Small intestine (tissue), 7 donors: ENCODE measurements around the gene EVA1C. TPM values are rescaled to one million over a fixed set of nuclear protein-coding genes. Genes with fewer than 3 reads are reported as not detected.
A peak's percentile ranks its signal among the peaks of the same experiment; 100 is the strongest.

Experiments used
- DNase-seq, 2 donors: peaks; one replicate each; pipeline versions ENCODE4 v3.0.0 to v3.0.0-alpha.2; 2013
- FAIRE-seq: peaks from 2 replicates; lab custom pipeline; 2012; peaks lifted over from hg19 to GRCh38; lab: Jason Lieb, UNC
- H3K27ac ChIP-seq, 3 donors: one replicate each; pipeline ENCODE4 v1.5.1; 2013; ENCODE audit warnings: low read length in 2 of 3, mild to moderate bottlenecking in 2 of 3, control low read depth in 1 of 3, inconsistent platforms in 1 of 3, low read depth in 1 of 3, moderate library complexity in 1 of 3
- H3K27me3 ChIP-seq, 3 donors: one replicate each; pipeline ENCODE4 v1.6.1; 2013; ENCODE audit warnings: low read length in 3 of 3, inconsistent platforms in 1 of 3; ENCODE audit not compliant: control insufficient read depth in 3 of 3, insufficient read depth in 3 of 3
- H3K36me3 ChIP-seq, 3 donors: one replicate each; pipeline ENCODE4 v1.6.1; 2013; ENCODE audit warnings: low read length in 3 of 3, inconsistent platforms in 1 of 3, low read depth in 1 of 3, mild to moderate bottlenecking in 1 of 3, moderate library complexity in 1 of 3; ENCODE audit not compliant: control insufficient read depth in 3 of 3, insufficient read depth in 2 of 3
- H3K4me1 ChIP-seq, 3 donors: one replicate each; pipeline ENCODE4 v1.6.1; 2013; ENCODE audit warnings: low read length in 2 of 3, inconsistent platforms in 1 of 3, low read depth in 1 of 3, mild to moderate bottlenecking in 1 of 3, moderate library complexity in 1 of 3; ENCODE audit not compliant: control insufficient read depth in 3 of 3, insufficient read depth in 2 of 3
- H3K4me3 ChIP-seq, 3 donors: one replicate each; pipeline ENCODE4 v1.5.1; 2013; ENCODE audit warnings: low read length in 3 of 3, control low read depth in 1 of 3, inconsistent platforms in 1 of 3, low read depth in 1 of 3, mild to moderate bottlenecking in 1 of 3, moderate library complexity in 1 of 3
- H3K9me3 ChIP-seq, 2 donors: one replicate each; pipeline ENCODE4 v1.6.1; 2013; ENCODE audit warnings: low read depth in 1 of 2, low read length in 1 of 2; ENCODE audit not compliant: control insufficient read depth in 2 of 2, insufficient read depth in 1 of 2
- WGBS, 3 donors: extraction: QIAGEN DNeasy Blood & Tissue Kit; methylation state at CpG; one replicate each; pipeline ENCODE4 v1.1.7; 2013; 5-methylcytosine and 5-hydroxymethylcytosine counted together
- polyA plus RNA-seq, 4 donors: library from polyadenylated mRNA; stranded (reverse) in 3 of 4; unstranded in 1 of 4; fragments of 200-250 nt in 3 of 4; fragments of 120-200 nt in 1 of 4; gene quantifications; one replicate each; pipeline versions ENCODE4 v1.2.1 to v1.2.3, GENCODE V29; 2013
- donor health status: healthy with polysubstance abuse.
- donor health status: control.
- donor health status: control.
- donor health status: Bipolar disorder and iron deficiency.
- donor health status: healthy.

The EVA1C gene
- polyA plus RNA-seq, 4 donors = 0.58 to 33.5 (median 16.1) TPM

DNA sequence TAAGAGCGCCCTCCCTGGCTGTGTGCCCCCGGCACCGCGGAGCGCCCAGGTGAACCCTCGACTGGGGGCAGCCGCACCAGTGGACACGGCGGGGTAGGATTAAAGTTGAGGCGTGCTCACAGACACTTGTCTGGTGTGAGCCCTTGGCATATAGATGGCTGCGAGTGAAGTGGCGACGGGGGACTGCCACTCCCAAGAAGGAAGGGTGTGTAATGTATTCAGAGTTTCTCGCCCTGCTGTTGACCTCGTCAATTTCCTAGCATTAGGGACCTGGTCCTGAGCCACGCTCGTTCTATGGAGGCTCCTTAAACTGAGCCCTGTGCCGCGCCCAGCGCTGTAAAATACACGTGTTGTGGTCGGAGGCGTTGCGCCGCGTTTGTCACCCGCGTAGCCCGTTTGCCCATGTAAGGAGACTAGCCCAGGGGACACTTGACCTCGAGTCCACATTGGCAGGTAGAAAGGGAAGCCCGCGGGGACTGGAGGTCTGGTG lies 554 bp downstream of the EVA1C start:
- WGBS, 3 donors = 8 to 14% (median 12%) methylated on average over 32 of the region's 32 CpGs
- no peaks in the 10 kb centered on the region for H3K9me3 ChIP-seq
- peaks cover 0 to 9% (median 0%) of the 10 kb centered on the region in 3 donors for H3K4me1 ChIP-seq
- no peaks in the 10 kb centered on the region for H3K36me3 ChIP-seq
- peak overlapping the region; percentile 22 to 80 (median 68) for H3K4me3 ChIP-seq
- peaks cover 0 to 38% (median 0%) of the 10 kb centered on the region in 3 donors for H3K27me3 ChIP-seq
- H3K27ac ChIP-seq = peak overlapping the region in 2 of 3 donors; percentile 98 to 99
- peak; percentile 56 to 72 for DNase-seq
- no peak for FAIRE-seq

DNA sequence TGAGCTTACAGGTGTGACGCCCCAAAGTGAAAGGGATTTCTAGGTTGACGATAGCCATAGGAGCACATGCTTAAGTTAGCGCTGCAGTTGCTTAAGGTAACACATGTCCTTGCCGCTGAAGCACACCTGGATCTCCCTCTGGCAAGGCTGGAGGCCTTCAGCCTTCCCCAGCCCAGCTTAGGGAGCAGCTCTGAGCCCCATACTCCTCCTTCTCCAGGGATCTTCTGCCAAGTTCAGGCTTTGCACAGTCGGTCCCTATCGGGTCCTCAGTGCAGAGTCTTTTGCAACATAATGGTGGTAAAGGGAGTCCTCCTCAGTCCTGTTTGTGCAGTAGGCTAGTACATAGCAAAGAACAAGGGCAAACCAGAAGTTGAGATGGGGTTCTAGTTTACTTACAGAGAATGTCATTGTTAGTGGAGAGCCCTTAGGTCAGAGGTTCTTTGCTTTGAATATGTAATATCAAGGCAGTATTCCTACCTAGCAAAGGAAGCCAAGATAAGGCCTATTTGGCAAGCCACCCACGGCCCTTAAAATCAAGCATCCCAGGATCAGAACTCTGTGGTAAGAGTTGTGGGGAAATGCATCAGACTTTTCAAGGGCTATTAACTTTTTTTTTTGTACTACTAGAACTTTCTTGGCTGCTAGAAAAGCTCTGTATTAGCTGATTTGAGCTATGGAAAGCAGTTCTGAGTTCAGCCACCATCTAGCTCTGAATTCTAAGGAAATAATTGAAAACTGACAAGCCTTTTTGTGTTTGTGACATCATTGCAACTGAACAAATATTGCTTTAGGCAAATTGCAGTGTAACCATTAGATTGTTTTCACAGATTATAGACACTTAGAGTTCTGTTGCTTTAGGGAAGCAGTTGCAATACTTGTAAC lies 1.4 kb downstream of the EVA1C start:
- H3K9me3 ChIP-seq = no peaks in the 10 kb centered on the region
- no peaks in the 10 kb centered on the region for H3K36me3 ChIP-seq
- H3K4me1 ChIP-seq = peaks cover 0 to 9% (median 0%) of the 10 kb centered on the region in 3 donors
- peak overlapping the region in 1 of 3 donors; percentile 99 for H3K27ac ChIP-seq
- no peak for FAIRE-seq
- DNase-seq = peak in 1 of 2 donors; percentile 55
- H3K27me3 ChIP-seq = peaks cover 0 to 38% (median 0%) of the 10 kb centered on the region in 3 donors
- WGBS, 3 donors = 20 to 53% (median 46%) methylated on average over 7 of the region's 7 CpGs
- H3K4me3 ChIP-seq = peak overlapping the region in 1 of 3 donors; percentile 80

- no peak for DNase-seq
- peaks cover 0 to 9% (median 0%) of the 10 kb centered on the region in 3 donors for H3K4me1 ChIP-seq
- H3K27me3 ChIP-seq = peaks cover 0 to 38% (median 0%) of the 10 kb centered on the region in 3 donors
- no peaks in the 10 kb centered on the region for H3K9me3 ChIP-seq
- WGBS, 3 donors = 77 to 86% (median 84%) methylated on average over 8 of the region's 8 CpGs
- no peak overlapping the region for H3K4me3 ChIP-seq
- no peaks in the 10 kb centered on the region for H3K36me3 ChIP-seq
- no peak for FAIRE-seq
- no peak overlapping the region for H3K27ac ChIP-seq
Observed at GRCh38 chr21:32414579-32415358, 2.3 kb downstream of the EVA1C start.

DNA sequence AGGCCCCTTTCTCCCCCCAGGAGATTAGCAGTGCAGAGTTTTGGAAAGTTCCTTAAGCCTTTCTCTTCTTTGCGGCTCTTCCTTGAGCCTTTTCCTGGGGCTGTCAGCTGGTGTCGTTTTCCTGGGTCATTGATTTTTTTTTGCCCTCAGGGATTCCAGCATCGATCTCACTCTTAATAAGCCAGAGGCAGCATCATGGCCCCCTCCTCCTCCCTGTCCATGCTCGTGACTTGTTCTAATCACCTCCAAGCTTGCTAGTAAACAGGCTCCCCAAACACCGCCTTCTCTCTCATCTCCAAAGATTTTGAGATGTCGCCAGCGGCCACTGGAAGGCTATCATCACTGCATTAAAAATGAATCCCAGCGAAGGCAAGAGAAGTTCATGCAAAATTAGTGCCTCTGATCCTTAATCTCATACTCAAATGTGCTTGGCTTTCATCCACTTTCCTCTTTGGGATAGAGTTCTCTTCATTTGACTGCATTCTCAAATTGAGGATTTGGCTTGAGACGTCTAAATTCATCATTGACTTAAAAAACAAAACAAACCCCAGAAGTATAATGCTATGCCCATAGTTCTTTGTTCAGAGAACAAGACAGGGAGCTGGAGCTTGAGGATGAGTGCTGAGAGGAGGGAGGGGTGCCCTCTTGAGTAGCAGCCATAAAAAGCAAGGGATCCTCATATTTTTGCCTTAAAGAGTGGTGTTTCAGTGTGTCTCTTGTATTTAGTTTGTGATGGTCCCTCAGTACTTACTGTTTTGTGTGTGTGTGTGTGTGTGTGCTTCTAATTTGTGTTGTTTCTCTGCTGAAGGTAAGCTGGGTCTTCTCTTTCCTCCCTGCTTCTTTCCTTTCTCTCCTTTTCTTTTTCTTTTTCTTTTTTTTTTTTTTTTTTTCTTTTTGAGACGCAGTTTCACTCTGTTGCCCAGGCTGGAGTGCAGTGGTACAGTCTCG lies 3.2 kb downstream of the EVA1C start:
- WGBS, 3 donors = 74 to 96% (median 90%) methylated on average over 11 of the region's 11 CpGs
- Histone ChIP-seq H3K27me3 (peaks cover 0 to 34% (median 0%) of the 10 kb centered on the region in 3 donors), H3K4me3 (no peak overlapping the region), H3K4me1 (peaks cover 0 to 9% (median 0%) of the 10 kb centered on the region in 3 donors), H3K36me3 (no peaks in the 10 kb centered on the region), H3K27ac (no peak overlapping the region), H3K9me3 (no peaks in the 10 kb centered on the region)
- DNase-seq = no peak
- FAIRE-seq = no peak

DNA sequence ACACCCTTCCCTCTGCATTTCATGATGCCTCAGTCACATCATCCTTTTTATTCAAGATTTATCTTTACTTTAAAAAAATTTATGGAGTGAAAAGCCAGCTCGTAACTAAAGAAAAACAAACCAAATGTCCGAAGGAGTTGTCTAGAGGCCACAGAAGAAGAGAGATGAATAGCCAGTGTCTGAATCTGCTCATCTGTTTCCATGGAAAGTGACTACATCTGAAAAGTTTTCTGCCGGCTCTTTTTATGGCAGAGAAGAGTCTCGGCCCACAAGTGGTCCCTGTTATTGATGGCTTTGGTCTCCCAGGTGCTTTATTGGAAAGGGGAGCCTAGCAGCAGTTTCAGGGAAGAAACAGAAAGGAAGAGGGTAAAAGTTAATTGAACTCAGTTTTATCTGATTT lies 5.6 kb downstream of the EVA1C start:
- WGBS, 3 donors = 74 to 88% (median 85%) methylated on average over 4 of the region's 4 CpGs
- no peak overlapping the region for H3K4me3 ChIP-seq
- H3K36me3 ChIP-seq = no peaks in the 10 kb centered on the region
- H3K27me3 ChIP-seq = peaks cover 0 to 16% (median 0%) of the 10 kb centered on the region in 3 donors
- no peaks in the 10 kb centered on the region for H3K9me3 ChIP-seq
- peaks cover 0 to under 1% (median 0%) of the 10 kb centered on the region in 3 donors for H3K4me1 ChIP-seq
- H3K27ac ChIP-seq = no peak overlapping the region
- DNase-seq (no peak), FAIRE-seq (no peak)

DNA sequence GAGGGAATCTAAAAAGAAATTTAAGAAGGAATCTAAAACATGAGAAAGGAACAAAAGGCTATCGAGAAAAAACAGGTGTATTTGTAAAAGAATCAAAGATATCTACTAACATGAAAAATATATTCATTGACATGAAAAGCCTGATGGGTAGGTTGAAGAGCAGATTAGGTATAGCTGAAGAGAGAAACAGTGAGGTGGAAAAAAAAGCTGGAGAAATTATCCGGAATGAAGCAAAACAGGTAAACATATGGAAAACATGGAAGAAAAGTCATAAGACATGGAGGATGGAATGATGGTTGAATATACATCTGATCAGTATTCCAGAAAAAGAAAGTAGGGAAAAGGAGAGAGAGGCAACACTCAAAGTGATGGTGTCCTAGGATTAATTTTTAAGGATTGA lies 9.6 kb downstream of the EVA1C start:
- FAIRE-seq (no peak), DNase-seq (no peak)
- Histone ChIP-seq H3K27me3 (no peaks in the 10 kb centered on the region), H3K4me1 (no peaks in the 10 kb centered on the region), H3K4me3 (no peak overlapping the region), H3K9me3 (no peaks in the 10 kb centered on the region), H3K27ac (no peak overlapping the region), H3K36me3 (no peaks in the 10 kb centered on the region)
- 95 to 97% (median 97%) methylated on average over 2 of the region's 2 CpGs for WGBS, 3 donors

DNA sequence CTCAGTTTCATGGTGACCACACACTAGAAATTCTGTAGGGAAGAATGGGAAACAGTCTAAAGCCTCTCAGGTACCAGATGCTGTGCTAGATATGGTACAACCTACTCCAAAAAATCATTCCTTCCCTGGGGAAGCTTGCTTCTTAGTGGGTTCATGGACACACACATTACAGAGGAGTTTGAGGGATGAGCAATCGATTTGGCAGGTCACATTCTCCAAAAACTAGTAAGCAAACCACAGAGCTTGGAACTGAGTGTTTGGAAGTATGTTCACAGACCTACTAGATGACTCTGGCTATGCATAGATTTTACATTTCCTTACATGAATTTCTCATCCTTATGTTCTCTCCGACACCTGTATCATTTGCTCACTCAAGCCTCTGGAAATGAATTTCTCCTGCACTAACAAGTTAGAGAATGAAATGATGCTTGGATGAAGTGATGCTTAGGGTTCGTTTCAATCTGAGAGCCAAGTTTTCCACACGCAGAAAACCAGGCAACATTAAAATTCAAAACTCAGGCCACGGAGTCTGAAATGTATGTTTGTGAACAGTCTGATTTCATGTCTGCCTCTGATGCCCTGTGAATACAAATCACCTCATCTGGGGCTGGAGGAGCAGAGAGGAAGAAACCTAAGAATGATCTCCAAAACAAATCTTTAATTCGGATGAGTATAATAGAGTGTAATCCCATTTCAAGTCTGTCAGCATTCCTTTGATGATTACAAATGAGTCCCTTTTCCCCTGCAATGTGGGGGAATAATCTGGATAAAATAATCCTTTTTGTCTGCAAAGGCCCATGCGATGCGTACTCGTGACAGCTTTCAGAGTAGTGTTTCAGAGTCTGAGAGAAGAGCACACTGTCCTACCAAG lies 11.0 kb downstream of the EVA1C start:
- FAIRE-seq (no peak), DNase-seq (no peak)
- no peaks in the 10 kb centered on the region for H3K27me3 ChIP-seq
- no peak overlapping the region for H3K27ac ChIP-seq
- H3K9me3 ChIP-seq = no peaks in the 10 kb centered on the region
- no peaks in the 10 kb centered on the region for H3K36me3 ChIP-seq
- H3K4me3 ChIP-seq = no peak overlapping the region
- H3K4me1 ChIP-seq = no peaks in the 10 kb centered on the region
- 86 to 92% (median 91%) methylated on average over 9 of the region's 9 CpGs for WGBS, 3 donors
